OCI-LY1 (cell line): ENCODE data around the gene NMRK1.

Experiments used
- H2AFZ ChIP-seq: fragments of 200-600 bp; sonication (generic), shearing (Covaris generic); 2 replicates; pipeline ENCODE4 v1.6.0; 2014; ENCODE audit warnings: antibody characterized with exemption, mild to moderate bottlenecking, low read length
- H3F3A ChIP-seq: fragments of 200-600 bp; sonication (generic), shearing (Covaris generic); 2 replicates; pipeline ENCODE4 v1.6.0; 2014; ENCODE audit warnings: mild to moderate bottlenecking, antibody characterized with exemption, low read length, moderate library complexity; ENCODE audit not compliant: insufficient read depth
- H3K27ac ChIP-seq: fragments of 200-600 bp; sonication (generic); 2 replicates; pipeline ENCODE4 v1.5.1; 2014; ENCODE audit warnings: low read length, mixed run types, mild to moderate bottlenecking, low read depth; ENCODE audit not compliant: poor library complexity, severe bottlenecking
- H3K27me3 ChIP-seq: fragments of 200-600 bp; sonication (generic); 2 replicates; pipeline ENCODE4 v1.6.0; 2014; ENCODE audit warnings: antibody characterized with exemption, mild to moderate bottlenecking, low read length, moderate library complexity; ENCODE audit not compliant: insufficient read depth
- H3K36me3 ChIP-seq: fragments of 200-600 bp; sonication (generic); 2 replicates; pipeline ENCODE4 v1.6.1; 2014; ENCODE audit warnings: mild to moderate bottlenecking, antibody characterized with exemption, low read length, moderate library complexity, mixed read lengths; ENCODE audit not compliant: insufficient read depth
- H3K4me1 ChIP-seq: fragments of 200-600 bp; sonication (generic); 2 replicates; pipeline ENCODE4 v1.5.1; 2014; ENCODE audit warnings: mild to moderate bottlenecking, low read length, moderate library complexity; ENCODE audit not compliant: insufficient read depth, severe bottlenecking
- H3K4me2 ChIP-seq: fragments of 200-600 bp; sonication (generic), shearing (Covaris generic); 2 replicates; pipeline ENCODE4 v1.6.1; 2014; ENCODE audit warnings: low read length
- H3K4me3 ChIP-seq: fragments of 200-600 bp; sonication (generic); 2 replicates; pipeline ENCODE4 v1.5.1; 2014; ENCODE audit warnings: low read length, low read depth, mild to moderate bottlenecking, mixed read lengths; ENCODE audit not compliant: poor library complexity, severe bottlenecking
- H3K79me2 ChIP-seq: fragments of 200-600 bp; shearing (Covaris generic); 2 replicates; pipeline ENCODE4 v1.6.1; 2016; ENCODE audit warnings: mixed run types, low read length, mixed read lengths; ENCODE audit not compliant: insufficient read depth
- H3K9ac ChIP-seq: fragments of 200-600 bp; sonication (generic), shearing (Covaris generic); 2 replicates; pipeline ENCODE4 v1.6.1; 2014; ENCODE audit warnings: mild to moderate bottlenecking, low read length, mixed read lengths
- H3K9me2 ChIP-seq: fragments of 200-600 bp; sonication (generic), shearing (Covaris generic); 2 replicates; pipeline ENCODE4 v1.6.1; 2014; ENCODE audit warnings: low read depth, mild to moderate bottlenecking, low read length, mixed read lengths
- H3K9me3 ChIP-seq: fragments of 200-600 bp; shearing (Covaris generic); 2 replicates; pipeline ENCODE4 v1.6.1; 2014; ENCODE audit warnings: low read length, mixed read lengths
- H4K20me1 ChIP-seq: fragments of 200-600 bp; sonication (generic), shearing (Covaris generic); 2 replicates; pipeline ENCODE4 v1.6.0; 2016; ENCODE audit warnings: mild to moderate bottlenecking, low read length; ENCODE audit not compliant: insufficient read depth
- CTCF ChIP-seq: fragments of 200-600 bp; sonication (generic), shearing (Covaris generic); IDR thresholded peaks from 2 replicates; pipeline ENCODE4 v1.5.1; 2017; ENCODE audit warnings: mild to moderate bottlenecking, antibody characterized with exemption, low read length, moderate library complexity, mixed read lengths
- EZH2 ChIP-seq: fragments of 200-600 bp; sonication (generic), shearing (Covaris generic); IDR thresholded peaks from 2 replicates; pipeline ENCODE4 v1.8.0; 2017; ENCODE audit warnings: borderline replicate concordance, mixed run types, mild to moderate bottlenecking, antibody characterized with exemption, low read length, moderate library complexity, mixed read lengths

The NMRK1 gene

GRCh38 chr9:75087824-75088645 lies at the start of gene NMRK1, which contains the start of gene OSTF1:
TSS of gene NMRK1 (minus strand) at chr9:75088155. CDS start at chr9:75083115, 5,040 bp downstream.
TSS of gene OSTF1 (plus strand) at chr9:75088514. CDS start at chr9:75088693, 179 bp downstream.
- H3K9me3 ChIP-seq, result no peaks in the 10 kb centered on the region
- no peaks in the 10 kb centered on the region for H3K27me3 ChIP-seq
- H3K27ac ChIP-seq, result peak within 1 kb of the TSS; percentile 94
- peak within 1 kb of the TSS; percentile 85 for H3K4me2 ChIP-seq
- no peaks in the 10 kb centered on the region for H4K20me1 ChIP-seq
- H2AFZ ChIP-seq, result peak within 1 kb of the TSS; percentile 49; the same call in 1 of the 2 replicates
- peaks cover 52% of the 10 kb centered on the region for H3K79me2 ChIP-seq
- peaks cover 68% of the 10 kb centered on the region for H3K4me1 ChIP-seq
- 0 out of 2 replicates have a peak, but pooled peaks cover 4% of the 10 kb centered on the region for H3K36me3 ChIP-seq
- H3K9me2 ChIP-seq, result no peaks in the 10 kb centered on the region
- H3K4me3 ChIP-seq, result peak within 1 kb of the TSS; percentile 98
- peak within 1 kb of the TSS; percentile 95 for H3K9ac ChIP-seq
- TF ChIP-seq EZH2, result no peak
- no peak for TF ChIP-seq CTCF
- 0 out of 2 replicates have a peak, but pooled peaks cover 5% of the 10 kb centered on the region for H3F3A ChIP-seq

GRCh38 chr9:75134495-75134894 lies 46.5 kb upstream of the NMRK1 start:
- no peaks in the 10 kb centered on the region for H3K79me2 ChIP-seq

GRCh38 chr9:75133396-75133795 lies 45.4 kb upstream of the NMRK1 start:
- TF ChIP-seq EZH2 (no peak), CTCF (no peak)
- no peaks in the 10 kb centered on the region for H4K20me1 ChIP-seq
- H3K4me1 ChIP-seq, result no peaks in the 10 kb centered on the region
- no peak overlapping the region for H3K4me3 ChIP-seq
- no peaks in the 10 kb centered on the region for H3K9me2 ChIP-seq
- no peaks in the 10 kb centered on the region for H3K27me3 ChIP-seq
- H3K27ac ChIP-seq, result no peak overlapping the region
- H3K9me3 ChIP-seq, result no peaks in the 10 kb centered on the region
- no peak overlapping the region for H2AFZ ChIP-seq
- H3K4me2 ChIP-seq, result no peak overlapping the region
- H3K79me2 ChIP-seq, result no peaks in the 10 kb centered on the region
- H3K36me3 ChIP-seq, result peaks cover 75% of the 10 kb centered on the region; the same call in 1 of the 2 replicates
- H3K9ac ChIP-seq, result no peak overlapping the region
- H3F3A ChIP-seq, result no peaks in the 10 kb centered on the region

More at GRCh38 chr9:75134495-75134894, 46.5 kb upstream of the NMRK1 start:
- Histone ChIP-seq H4K20me1 (no peaks in the 10 kb centered on the region), H3K9me3 (no peaks in the 10 kb centered on the region), H3K9ac (no peak overlapping the region), H3K9me2 (no peaks in the 10 kb centered on the region), H3K4me1 (no peaks in the 10 kb centered on the region), H3K4me3 (no peak overlapping the region), H3F3A (no peaks in the 10 kb centered on the region), H3K27me3 (no peaks in the 10 kb centered on the region), H2AFZ (no peak overlapping the region), H3K4me2 (no peak overlapping the region), H3K36me3 (peaks cover 72% of the 10 kb centered on the region; the same call in 1 of the 2 replicates), H3K27ac (no peak overlapping the region)
- TF ChIP-seq CTCF, result no peak
- TF ChIP-seq EZH2, result no peak
